IPS-NIHi7 (cell line): Measurements from ENCODE around the gene CHN2.

Source experiments
- DNase-seq: peaks from one replicate; pipeline ENCODE4 v3.0.0; 2012; ENCODE audit warnings: mixed read lengths; ENCODE audit errors: extremely low spot score

The CHN2 gene

DNA sequence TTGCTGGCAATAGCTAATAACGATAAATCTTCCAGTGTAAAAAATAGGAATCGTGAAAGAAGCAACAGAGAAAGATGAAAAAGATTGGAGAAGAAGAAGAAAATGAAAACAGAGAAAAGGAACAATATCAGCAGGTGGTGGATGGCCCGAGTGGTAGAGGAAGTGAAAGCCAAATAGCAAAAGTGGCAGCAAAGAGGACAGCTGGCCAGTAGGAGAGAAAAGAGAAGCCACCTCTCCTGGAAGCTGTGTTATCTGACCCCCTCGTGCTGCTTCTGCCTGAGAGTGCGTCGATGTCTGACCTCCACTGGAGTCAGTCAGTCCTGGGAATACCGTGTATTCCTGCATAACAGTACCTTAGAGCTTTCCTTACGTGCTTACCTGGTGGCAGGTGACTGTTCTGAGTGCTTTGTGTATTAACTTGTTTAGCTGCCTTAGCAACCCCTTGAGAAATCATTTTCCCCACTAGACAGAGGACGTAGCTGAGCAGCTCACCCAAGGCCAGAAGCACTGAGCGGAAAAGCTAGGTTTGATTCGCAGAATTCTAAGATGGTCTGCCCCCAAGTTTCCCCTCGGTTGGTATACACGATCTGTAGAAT is 88.3 kb downstream of the CHN2 start:
- DNase-seq: peak; percentile 33

DNA sequence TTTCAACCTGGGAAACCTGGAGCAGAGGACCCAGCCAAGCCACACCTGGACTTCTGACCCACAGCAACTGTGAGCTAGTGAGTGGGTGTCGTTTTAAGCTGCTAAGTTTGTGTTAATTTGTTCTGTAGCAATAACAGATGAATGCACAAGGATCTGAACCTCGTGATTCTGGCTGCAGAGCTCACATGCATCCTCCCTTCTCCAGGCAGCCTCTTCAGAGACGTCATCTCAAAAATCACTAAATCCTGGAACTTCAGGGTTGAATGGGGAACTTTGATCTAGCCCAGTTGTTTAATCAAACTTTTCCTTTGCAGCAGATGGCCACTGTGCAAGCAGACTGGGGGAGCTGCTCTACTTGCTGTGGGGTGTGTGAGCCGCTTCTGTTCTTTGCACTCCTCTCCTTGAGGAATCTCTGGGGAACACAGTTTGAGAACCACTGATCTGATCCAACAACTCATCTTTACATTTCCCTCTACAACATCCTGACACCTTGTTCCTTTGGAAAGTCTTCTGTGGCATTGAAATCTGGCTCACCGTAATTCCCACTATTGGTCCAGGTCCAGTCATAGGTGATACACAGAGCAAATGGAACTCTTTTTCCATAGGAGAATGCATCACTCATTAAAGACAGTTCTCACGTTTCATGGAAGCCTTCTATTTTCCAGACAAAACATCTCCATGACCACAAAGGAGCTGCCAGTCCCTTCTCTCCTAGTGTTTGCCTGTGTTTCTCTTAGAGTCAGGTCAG is 90.3 kb downstream of the CHN2 start:
- DNase-seq: no peak

DNA sequence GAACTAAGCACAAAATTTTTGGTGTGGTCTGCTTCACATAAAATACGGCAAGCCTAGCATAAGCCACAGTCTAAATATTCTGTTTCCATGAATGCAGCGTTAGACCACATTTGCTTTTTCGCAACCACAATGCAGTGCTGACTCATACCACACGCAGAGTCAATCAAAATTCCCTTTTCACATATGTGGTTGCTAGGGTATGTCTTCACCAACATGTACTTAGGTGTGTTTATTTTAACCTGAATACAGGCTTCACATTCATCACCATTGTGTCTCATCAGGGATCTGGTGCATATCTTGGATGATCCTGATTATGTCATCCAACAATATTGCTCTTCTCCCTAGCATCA is 90.8 kb downstream of the CHN2 start:
- no peak for DNase-seq

DNA sequence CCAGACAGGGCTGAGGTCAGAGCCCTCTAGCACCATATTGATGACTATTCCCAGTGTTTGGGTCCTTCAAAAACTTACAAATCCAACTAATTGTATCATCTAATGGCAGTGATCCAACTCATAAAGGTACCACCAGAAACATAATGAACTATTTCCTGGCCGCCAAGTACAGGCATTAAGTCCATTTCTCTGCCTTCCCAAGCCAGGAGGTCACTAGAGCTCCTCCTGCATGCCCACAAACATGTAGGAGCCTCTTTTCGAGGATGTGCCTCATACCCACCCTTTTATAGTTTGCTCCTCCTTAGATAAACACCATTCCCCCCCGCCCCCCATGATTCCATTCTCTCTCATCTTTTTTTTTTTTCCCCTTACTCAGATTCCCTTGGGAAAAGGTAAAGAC is 91.3 kb downstream of the CHN2 start:
- DNase-seq: no peak

DNA sequence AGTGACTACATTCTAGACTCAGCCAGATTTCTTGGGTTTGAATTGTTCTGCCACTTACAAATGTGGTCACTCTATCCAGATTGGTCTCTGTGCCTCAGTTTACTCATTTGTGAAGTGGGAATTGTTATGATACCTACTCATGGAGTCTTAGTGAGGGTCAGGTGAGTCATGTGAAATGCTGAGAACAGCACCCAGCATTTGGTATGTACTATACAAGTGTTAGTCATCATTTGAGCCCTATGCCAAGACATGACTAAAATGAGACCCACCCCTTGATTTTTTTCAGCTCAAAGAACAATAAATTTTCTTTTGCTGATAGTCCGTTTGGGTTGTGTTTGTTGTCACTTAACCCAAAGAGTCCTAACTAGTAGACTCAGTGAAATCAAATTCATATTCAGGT is 92.8 kb downstream of the CHN2 start:
- no peak for DNase-seq

DNA sequence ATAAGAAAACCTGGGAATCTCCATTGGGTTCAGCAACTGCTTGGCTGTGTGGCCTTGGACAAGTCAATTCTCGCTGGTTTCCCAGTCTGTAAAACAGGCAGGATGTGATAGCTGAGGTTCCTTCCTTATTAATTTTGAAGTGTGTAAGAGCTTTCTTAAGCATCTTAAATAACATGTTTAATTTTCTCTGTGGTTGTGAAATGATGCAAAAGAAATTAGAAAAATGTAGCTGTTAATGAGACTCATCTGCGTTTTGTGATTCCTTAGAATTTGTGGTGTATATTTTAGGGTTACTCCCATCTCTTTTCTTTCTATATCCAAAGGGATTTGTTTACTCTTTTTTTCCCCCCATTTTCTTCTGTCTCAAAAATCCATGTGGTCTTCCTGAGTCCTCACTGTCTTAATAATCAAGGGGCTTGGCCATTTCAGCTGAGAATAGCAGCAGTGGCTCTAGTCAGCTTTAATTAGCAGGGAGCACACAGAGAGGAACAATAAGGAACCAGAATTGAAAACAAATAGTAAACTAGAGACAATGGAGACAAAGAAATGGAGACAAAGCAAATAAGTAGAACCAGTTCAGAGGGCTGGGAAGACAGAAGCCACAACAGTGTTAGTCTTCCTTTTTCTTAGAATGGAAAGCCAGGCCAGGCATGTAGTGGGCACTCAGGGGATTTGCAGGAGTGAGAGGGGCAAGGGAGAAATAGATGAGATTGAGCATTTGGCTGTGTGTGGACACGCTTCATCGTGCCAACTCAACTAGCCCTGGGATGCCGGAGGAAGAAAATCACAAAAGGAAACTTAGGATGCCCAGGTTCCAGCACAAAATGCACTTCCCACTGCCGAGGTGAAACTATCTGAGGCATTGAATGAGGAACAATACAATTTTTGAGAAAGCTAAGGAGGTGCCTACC is 93.9 kb downstream of the CHN2 start:
- DNase-seq: no peak

DNA sequence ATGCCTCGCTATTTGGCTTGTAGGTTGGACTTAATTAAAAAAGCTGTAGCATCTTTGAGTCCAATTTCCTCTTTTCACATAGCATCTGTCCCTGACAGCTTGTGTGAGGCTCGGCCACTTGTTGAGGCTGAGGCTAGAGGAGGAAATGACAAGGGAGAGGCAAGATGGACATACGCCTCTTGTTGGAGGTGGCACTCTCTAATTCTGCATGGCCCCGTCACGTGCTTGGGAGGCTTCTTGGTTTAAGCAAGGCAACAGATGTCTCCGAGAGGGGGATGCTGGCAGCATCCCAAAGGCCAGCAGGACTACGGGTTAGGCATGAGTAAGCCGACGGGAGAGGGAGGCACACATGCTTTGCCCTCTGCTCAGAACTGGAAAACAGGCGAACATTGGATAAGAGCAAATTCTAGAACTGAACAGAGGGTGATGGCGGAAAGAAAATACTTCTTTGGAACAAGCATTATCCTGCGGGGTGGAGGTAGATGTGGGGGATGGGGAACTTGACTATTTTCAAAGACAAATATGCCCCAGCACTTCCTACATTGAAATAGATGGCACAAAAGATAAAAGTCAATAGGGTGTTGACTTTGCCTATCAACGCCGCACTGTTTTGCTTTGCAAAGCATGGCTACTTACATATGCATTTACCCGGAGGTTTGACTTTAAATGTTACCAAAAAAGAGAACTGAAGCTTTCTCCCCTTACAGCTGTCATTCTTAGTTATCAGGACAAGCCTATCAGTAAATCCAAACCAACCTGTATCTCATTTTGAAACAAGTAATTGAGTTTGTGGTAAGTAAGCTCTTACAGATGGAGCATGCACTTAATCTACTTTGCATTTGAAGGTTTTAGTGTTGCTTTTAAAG is 94.8 kb downstream of the CHN2 start:
- DNase-seq: no peak

DNA sequence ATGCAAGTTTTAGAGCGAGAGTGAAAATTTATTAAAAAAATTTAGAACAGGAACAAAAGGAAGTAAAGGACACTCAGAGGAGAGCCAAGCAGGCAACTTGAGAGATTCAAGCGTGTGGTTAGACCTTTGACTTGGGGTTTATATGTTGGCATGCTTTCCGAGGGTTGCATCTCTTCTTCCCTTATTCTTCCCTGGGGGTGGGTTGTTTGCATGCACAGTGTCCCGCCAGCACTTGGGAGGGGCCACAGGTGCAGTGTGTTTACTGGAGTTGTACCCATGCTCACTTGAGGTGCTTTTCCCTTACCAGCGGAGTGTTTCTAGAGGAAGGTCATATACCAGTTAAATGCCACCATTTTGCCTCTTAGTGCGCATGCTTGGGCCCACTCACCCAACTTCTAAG is 96.3 kb downstream of the CHN2 start:
- DNase-seq: no peak

DNA sequence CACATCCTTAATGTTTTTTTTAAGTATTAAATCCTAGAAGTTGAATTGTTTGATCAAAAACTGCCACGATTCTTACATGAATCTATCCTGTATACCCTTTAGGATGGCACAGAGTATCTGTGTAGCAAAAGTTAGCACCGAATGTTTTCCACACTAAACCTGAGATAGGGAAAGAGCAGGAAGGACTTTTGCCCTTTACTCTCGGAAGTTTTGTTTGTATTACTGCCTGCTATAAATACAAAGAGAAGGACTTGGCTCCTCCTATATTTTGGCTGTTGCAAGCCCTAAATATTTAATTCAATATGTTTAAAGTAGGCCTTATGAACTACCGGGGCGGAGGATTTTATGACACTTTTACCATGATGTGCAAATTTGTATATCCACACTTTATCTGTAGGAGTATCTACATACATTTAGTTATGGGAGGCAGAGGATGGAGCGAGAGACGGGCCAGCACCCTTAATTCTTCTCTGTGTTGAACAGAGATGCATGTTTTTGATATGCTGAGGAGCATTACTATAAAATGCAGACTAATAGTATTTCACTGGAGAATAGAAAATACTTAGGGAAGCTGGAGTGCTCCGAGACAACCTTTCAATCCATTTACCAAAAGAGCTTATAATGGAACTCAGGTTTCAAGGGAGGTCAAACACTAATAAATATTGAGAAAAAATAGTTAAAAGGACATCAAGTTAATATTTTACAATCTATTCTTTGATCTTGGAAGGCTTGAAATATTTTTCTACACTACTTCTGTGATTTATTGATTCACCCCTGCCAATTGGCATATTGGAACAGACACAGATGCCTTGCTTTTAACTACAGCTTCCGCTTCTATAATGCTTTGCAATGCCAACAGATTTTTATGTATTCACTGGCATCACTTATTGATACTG is 97.4 kb downstream of the CHN2 start:
- no peak for DNase-seq

DNA sequence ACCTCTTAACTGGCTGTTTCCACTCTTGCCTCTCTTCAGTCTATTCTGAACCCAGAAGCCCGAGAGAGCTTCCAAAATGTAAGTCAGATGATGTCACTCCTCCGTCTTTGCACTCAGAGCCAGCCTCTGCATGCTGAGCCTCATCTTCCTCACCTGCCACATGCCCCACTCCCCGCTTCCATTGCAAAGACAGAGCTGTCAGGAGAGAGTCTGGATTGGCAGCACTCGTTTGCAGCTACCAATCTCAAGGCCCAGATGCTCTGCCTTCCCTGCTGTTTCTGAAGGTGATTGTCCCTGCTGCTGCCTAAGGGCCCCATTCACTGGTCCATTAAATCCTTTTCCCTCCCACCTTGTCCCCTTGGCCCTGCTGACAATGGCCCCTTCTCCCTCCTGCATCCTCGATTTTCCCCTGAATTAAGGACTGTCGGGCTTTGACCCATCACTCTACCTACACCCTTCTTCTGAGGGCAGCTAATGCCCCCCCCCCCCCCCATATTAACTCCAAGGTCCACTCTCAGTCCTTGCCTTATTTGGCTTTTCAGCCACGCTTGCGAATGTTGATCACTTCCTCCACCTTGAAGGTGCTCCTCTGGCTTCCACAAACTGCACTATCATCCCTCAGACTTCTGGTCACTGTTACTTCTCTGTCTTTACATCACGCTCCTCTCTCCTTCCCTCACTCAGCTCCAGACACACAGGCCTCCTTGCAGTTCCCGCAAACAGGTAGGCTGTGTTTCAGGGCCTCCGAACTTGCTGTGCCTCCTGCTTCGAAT is 98.5 kb downstream of the CHN2 start:
- DNase-seq: no peak

DNA sequence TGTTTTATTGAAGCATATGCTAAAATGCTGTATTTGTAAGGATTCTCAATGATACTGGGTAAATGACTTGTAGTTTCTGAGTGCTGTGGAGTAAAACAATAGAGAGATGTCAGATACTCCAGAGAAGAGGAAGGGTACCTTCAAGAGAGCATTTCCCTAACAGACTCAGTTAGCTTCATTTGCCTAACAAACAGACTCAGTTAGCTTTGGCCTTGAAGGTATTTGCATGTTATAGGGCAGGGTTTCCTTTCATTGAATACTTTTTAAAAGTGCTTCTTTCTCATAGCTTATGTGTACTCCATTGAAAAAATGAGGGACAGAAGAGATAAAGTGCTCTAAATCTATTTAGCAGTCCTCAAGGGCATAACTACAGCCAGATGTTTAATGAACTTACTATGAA is 101.8 kb downstream of the CHN2 start:
- no peak for DNase-seq

DNA sequence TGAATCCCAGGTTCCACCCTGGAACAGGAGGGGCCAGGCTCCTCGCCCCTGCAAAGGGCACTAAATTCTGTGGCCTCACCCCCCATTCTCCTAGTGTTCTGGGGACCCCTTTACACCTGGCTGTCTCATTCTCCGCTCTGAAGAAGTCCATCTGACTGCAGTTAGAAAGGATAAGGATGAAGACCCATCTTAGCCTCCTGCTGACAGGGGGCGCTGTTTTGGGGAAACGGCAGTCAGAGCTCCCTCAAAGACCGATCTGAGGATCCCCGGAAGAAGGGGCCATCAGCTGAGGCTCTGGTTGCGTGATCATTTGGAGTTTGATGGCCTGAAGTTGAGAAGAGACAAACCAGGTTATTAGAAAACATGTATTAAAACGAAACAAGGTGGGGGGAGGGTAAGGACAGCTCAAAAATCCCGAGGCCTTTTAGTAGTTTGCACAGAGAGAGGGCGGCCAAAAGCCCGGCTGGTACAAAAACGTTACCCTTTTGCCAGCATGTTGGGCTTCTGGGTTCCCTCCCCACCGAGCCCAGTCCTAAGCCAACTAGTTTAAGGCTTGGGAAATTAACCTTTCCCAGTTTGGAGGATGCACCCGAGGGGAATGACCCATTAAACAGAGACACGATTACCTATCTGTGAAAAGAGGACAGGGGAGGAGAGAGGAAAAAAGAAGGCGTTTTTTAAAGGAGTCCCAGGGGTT is 102.8 kb downstream of the CHN2 start:
- DNase-seq: no peak

DNA sequence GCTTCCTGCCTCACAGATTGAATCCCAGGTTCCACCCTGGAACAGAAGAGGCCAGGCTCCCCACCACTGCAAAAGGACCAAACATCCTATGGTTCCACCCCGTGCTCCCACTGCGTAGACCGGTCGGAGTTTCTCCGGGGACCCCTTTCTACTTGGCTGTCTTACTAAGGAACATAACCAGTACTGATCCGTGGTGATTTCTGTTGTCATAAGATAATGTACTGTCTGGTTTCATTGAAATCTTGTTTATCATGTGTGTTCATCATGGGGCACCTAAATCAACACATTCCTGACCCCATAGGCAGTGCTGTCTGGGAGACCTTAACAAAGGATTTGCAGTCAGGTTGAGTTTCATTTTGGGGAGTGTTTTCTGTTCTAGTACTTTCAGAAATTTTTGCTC is 104.5 kb downstream of the CHN2 start:
- DNase-seq: no peak

DNA sequence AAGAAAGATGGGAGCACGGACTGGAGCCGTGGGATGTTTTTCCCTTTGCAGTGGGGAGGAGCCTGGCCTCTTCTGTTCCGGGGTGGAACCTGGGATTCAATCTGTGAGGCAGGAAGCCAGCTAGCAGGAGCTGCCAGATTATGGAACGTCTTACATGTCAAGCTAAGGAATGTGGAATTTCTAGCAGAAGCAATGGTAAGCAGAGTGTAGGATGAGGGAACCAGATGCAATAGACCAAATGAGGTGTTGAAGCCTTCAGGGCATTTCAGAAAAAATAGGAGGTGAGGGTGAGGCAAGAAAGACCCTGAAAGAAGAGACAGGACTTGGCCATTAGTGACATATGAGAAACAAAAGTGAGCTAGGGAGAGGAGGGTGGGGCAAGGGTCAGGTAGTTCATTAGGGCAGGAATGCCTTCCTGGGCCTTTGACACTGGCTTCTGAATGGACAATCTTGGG is 105.5 kb downstream of the CHN2 start:
- DNase-seq: no peak

DNA sequence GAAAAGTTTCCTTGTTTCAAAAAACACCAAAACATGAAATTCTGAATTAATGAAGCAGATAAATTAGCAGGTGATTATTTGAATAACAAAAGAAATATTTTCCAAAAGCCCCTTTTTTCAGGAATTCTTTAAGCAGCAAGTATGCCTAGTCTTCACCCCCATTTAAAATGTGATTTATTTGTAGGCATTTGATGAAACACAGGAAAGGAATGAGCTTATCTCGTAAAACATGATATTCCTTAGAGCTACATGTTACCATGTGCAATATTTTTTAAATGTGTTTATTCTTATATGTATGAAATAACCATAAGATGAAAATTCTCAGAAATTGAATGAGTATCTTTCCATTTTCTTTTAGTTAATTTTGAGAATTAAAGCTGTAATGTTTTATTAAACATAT is 106.1 kb downstream of the CHN2 start:
- no peak for DNase-seq

DNA sequence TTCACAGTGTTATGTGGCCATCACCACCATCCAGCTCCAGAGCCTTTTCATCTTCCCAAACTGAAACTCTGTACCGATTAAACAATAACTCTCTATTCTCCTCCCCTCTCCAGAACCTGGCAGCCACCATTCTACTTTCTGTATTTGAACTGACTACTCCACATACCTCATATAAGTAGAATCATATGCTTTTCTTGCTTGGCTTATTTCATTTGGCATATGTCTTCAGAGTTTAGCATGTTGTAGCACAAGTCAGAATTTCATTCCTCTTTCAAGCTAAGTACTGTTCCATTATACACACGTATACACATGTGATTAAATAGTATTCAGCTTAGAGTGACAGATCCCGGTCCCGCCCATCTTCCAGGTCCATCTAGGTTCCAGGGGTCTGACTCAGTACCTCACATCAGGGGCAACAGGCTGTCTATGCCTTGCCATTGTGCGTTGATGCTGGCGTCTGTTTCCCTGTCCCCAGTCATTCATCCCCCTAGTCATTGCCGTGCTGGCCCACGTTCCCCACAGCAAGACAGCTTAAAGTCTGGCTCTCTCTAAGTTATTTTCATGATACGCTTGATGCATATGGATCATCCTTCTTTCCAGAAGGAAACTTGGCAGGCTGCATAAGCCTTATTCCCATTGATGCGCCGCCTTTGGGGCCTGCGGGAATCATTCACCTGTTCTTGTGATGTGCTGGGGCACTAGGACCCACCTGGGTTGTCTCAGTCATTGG is 108.3 kb downstream of the CHN2 start:
- DNase-seq: no peak

DNA sequence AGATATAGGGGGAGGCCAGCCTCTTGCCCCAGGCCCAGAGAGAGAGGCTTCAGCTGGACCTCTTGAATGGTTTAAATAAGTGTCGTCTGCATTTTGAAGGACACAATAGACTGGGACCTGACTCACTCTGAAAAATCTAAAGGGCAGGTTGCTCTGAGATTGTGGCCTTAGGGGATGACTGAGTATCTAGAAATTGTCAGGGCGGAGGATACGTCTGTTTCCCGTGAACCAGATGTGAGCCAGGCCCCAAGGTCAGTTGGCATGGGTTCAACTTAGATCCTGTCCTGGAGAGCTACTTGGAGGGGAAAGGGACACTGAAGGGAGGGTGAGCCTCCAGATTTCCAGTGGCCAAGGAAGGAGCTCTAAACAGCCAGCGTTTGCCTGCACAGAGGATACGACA is 110.2 kb downstream of the CHN2 start:
- DNase-seq: no peak

DNA sequence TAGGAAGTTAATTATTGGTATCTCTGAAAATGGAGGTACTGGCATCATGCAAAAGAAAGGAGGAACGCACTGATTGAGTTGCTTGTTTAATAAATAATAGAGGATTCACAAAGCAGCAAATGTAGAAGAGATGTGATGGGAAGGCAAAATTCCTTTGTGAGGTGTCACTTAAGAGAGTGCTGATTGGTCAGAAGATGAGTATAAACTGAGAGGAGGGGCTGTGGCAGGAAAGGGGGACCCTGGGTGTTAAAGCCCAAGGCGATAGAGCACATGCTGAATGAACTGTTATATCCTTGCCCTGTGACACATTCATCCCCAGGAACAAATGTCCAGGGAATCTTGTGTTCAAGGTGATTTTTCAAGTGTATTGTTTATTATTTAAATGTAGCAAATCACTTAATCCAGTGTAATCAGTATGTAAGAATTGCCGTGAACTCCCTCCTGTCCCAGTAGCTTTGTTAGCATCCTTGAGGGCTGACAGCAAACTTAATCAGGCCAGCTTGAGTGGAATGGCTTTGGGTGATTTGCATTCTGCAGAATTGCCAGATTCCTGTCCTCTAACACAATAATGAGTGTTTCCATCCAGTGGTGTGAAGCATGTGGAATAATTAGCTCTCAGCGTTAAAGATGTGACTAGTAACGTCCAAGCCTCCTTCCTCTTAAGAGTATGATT is 111.9 kb downstream of the CHN2 start:
- DNase-seq: no peak
